ENCODE data around the gene ABHD11. TPM values are rescaled to one million over a fixed set of nuclear protein-coding genes. Genes with fewer than 3 reads are reported as not detected.
A peak's percentile ranks its signal among the peaks of the same experiment; 100 is the strongest.
"Not testable (repeated sequence)": the region's sequence is repeated elsewhere in the genome, so short reads cannot be mapped to it uniquely, and the experiment has no call there.

The ABHD11 gene
- total RNA-seq, 2 donors from 2014 or later: 14.0 to 15.1 TPM

- Mint-ChIP-seq H3K27me3 (no peaks in the 10 kb centered on the region), H3K4me1 (peaks cover 20% of the 10 kb centered on the region), H3K27ac (no peak overlapping the region), H3K4me3 (peak overlapping the region; percentile 78), H3K36me3 (ENCODE audit: low read depth) (no peaks in the 10 kb centered on the region)
- ATAC-seq (no peak), DNase-seq (no peak)
- no peaks in the 10 kb centered on the region for H3K9me3 ChIP-seq (ENCODE audit: control insufficient read depth, low read length, poor library complexity, severe bottlenecking)
Measured at GRCh38 chr7:73721377-73721817, 17.2 kb downstream of the ABHD11 start.

DNA sequence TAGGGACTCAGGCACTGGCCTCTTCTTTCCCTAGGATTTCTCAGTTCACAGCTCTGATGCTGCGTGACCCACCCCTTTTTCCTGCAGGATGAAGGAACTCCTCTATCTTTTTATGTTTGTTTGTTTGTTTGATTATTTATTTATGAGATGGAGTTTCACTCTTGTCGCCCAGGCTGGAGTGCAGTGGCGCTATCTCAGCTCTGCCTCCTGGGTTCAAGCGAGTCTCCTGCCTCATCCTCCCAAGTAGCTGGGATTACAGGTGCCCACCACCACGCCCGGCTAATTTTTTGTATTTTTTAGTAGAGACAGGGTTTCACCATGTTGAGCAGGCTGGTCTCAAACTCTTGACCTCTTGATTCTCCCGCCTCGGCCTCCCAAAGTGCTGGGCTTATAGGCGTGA, 18.2 kb downstream of the ABHD11 start:
- Mint-ChIP-seq H3K4me3 (peak overlapping the region; percentile 85), H3K4me1 (peaks cover 20% of the 10 kb centered on the region), H3K27ac (peak overlapping the region; percentile 89)
- H3K9me3 ChIP-seq (ENCODE audit: control insufficient read depth, low read length, poor library complexity, severe bottlenecking); H3K36me3 Mint-ChIP-seq (ENCODE audit: low read depth); ATAC-seq; H3K27me3 Mint-ChIP-seq; DNase-seq: not testable (repeated sequence)

GRCh38 chr7:73719806-73720169, 18.8 kb downstream of the ABHD11 start:
- peak overlapping the region; percentile 85 for H3K4me3 Mint-ChIP-seq
- H3K4me1 Mint-ChIP-seq: peaks cover 19% of the 10 kb centered on the region
- no peaks in the 10 kb centered on the region for H3K27me3 Mint-ChIP-seq
- DNase-seq (no peak), ATAC-seq (no peak)
- no peaks in the 10 kb centered on the region for H3K9me3 ChIP-seq (ENCODE audit: control insufficient read depth, low read length, poor library complexity, severe bottlenecking)
- H3K27ac Mint-ChIP-seq: peak overlapping the region; percentile 89
- H3K36me3 Mint-ChIP-seq (ENCODE audit: low read depth): no peaks in the 10 kb centered on the region

GRCh38 chr7:73718905-73719805, 19.4 kb downstream of the ABHD11 start, which contains the start of gene STX1A:
Gene STX1A (minus strand): TSS chr7:73719669. CDS start chr7:73719631, 38 bp downstream.
- Mint-ChIP-seq H3K36me3 (ENCODE audit: low read depth) (no peaks in the 10 kb centered on the region), H3K27me3 (no peaks in the 10 kb centered on the region), H3K27ac (peak within 1 kb of the TSS; percentile 89), H3K4me3 (peak within 1 kb of the TSS; percentile 96), H3K4me1 (peaks cover 18% of the 10 kb centered on the region)
- H3K9me3 ChIP-seq (ENCODE audit: control insufficient read depth, low read length, poor library complexity, severe bottlenecking): no peaks in the 10 kb centered on the region
- DNase-seq (peak; percentile 62 to 77 (median 73)), ATAC-seq (peak; percentile 74)

- no peak for ATAC-seq
- peak in 1 of 3 donors; percentile 28 for DNase-seq
- Mint-ChIP-seq H3K4me3 (peak overlapping the region; percentile 96), H3K4me1 (peaks cover 18% of the 10 kb centered on the region), H3K27ac (peak overlapping the region; percentile 67), H3K36me3 (ENCODE audit: low read depth) (no peaks in the 10 kb centered on the region), H3K27me3 (no peaks in the 10 kb centered on the region)
- no peaks in the 10 kb centered on the region for H3K9me3 ChIP-seq (ENCODE audit: control insufficient read depth, low read length, poor library complexity, severe bottlenecking)
Measured at GRCh38 chr7:73718438-73718881, 20.1 kb downstream of the ABHD11 start.

- peak overlapping the region; percentile 96 for H3K4me3 Mint-ChIP-seq
- no peaks in the 10 kb centered on the region for H3K36me3 Mint-ChIP-seq (ENCODE audit: low read depth)
- peak; percentile 41 to 69 (median 55) for DNase-seq
- no peaks in the 10 kb centered on the region for H3K27me3 Mint-ChIP-seq
- H3K9me3 ChIP-seq (ENCODE audit: control insufficient read depth, low read length, poor library complexity, severe bottlenecking): no peaks in the 10 kb centered on the region
- H3K27ac Mint-ChIP-seq: peak overlapping the region; percentile 67
- peak; percentile 85 for ATAC-seq
- H3K4me1 Mint-ChIP-seq: peaks cover 22% of the 10 kb centered on the region
Measured at GRCh38 chr7:73717991-73718405, 20.6 kb downstream of the ABHD11 start.

DNA sequence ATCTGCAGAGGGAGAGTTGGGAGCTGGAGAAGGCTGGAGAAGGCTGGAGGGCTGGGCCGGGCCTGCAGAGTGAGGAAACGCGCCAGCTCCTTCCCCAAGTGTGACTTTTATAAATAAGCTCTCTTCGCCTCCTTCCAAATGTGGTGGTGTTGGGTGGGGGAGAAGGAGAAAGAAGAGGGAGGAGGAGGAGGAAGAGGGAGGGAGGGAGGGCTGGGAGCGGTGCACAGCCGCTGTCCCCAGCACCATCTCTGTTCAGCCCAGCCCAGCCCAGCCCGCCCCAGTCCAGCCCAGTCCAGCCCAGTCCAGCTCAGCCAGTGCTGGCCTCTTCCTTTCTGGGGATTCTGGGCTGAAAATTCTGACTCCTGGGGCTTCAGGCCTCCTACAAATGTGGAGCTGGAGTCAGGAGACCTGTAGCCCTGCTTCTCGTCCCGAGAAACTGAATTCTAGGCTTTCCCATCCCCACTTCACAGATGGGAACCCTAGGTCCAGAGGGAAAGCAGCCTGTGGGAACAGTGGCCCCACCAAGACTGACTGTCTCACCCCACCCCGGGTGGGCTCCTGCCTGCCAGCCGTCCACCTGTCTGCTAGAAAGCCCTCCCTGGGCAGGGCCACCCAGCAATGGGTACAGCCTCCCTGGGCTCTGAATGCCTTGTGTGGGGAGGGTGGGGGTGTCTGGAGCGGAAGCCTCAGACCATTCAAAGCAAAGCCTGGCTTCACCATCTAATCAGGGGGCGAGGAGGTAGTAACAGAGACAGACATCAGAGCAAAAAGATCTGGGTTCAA, 21.4 kb downstream of the ABHD11 start:
- Mint-ChIP-seq H3K36me3 (ENCODE audit: low read depth) (no peaks in the 10 kb centered on the region), H3K4me1 (peaks cover 28% of the 10 kb centered on the region), H3K27ac (peak overlapping the region; percentile 67), H3K27me3 (no peaks in the 10 kb centered on the region), H3K4me3 (peak overlapping the region; percentile 96)
- H3K9me3 ChIP-seq (ENCODE audit: control insufficient read depth, low read length, poor library complexity, severe bottlenecking): no peaks in the 10 kb centered on the region
- ATAC-seq (no peak), DNase-seq (no peak)

DNA sequence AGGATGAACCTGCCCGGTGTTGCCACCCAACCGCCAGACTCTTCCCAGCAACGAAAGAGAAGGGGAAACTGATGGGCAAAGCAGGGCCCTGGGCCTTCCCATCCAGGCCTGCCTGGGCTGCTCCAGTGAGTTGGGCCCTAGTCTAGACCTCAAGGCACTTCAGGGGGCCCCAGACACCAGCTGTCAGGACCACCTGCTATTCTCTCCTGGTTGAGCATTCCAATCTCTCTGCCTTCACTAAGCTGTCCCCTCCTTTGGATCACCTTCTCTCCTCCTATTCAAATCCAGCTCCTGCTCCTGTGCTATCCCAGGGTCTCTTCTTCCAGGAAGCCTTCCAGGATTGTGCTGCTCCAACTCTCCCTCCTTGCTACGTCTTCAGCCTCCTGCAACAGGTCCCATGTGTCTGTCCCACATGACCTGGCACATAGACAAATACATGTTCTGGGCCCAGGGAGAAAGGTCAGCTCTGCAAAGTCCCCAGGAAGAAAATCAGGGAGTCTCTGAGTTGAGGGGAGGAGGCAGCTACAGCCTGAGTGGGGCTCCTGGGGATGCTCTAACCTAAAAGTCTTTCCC, 22.2 kb downstream of the ABHD11 start:
- H3K9me3 ChIP-seq (ENCODE audit: control insufficient read depth, low read length, poor library complexity, severe bottlenecking): no peaks in the 10 kb centered on the region
- Mint-ChIP-seq H3K27ac (no peak overlapping the region), H3K4me1 (peaks cover 28% of the 10 kb centered on the region), H3K27me3 (no peaks in the 10 kb centered on the region), H3K4me3 (peak overlapping the region; percentile 33), H3K36me3 (ENCODE audit: low read depth) (no peaks in the 10 kb centered on the region)
- no peak for ATAC-seq
- DNase-seq: no peak

DNA sequence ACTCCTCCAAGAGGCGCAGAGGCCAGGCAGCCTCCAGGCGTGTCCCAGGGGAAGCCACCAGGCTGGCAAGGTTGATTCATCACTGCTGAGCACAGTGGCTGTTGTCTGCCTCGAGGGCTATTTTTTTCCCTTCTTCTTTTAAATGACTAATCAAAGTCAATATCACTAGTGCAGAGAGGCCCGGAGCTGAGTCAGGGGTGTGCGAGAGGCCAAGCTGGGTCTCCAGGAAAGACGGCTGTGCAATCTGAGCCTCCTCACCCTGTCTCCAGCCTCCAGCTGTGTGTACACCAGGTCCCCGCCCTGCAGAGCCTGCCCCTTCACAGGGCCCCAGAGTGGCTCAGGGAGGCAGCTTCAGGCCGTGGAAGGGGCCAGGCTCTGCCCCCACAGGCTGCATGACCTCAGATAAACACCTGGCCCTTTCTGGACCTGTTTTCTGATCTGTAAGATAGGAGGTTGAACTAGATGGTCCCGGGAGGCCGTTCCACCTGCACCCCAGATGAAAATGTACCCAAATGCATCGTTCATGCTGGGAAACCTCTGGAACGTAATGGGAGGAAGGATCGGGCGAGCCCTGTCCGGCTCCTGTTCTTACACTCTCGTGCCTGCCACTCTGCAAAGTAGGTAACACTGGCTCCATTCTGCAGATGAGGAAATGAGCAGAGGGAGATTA, 22.8 kb downstream of the ABHD11 start:
- H3K27me3 Mint-ChIP-seq: no peaks in the 10 kb centered on the region
- ATAC-seq: no peak
- peaks cover 29% of the 10 kb centered on the region for H3K4me1 Mint-ChIP-seq
- H3K9me3 ChIP-seq (ENCODE audit: control insufficient read depth, low read length, poor library complexity, severe bottlenecking): no peaks in the 10 kb centered on the region
- H3K4me3 Mint-ChIP-seq: no peak overlapping the region
- H3K27ac Mint-ChIP-seq: no peak overlapping the region
- no peak for DNase-seq
- no peaks in the 10 kb centered on the region for H3K36me3 Mint-ChIP-seq (ENCODE audit: low read depth)

DNA sequence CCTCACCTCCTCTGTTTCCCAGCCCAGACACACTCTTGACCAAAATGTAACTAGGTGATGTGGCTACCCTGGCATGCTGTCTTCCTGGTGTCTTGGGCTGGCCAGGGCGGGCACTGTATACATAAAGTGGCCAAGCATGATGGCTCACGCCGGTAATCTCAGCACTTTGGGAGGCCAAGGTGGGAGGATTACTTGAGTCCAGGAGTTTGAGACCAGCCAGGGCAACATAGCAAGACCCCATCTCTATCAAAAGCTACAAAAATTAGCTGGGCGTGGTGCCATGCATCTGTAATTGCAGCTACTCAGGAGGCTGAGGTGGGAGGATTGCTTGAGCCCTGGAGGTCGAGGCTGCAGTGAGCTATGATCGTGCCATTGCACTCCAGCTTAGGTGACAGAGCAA, 25.3 kb downstream of the ABHD11 start:
- H3K9me3 ChIP-seq (ENCODE audit: control insufficient read depth, low read length, poor library complexity, severe bottlenecking); H3K27me3 Mint-ChIP-seq; H3K4me3 Mint-ChIP-seq; DNase-seq; ATAC-seq; H3K36me3 Mint-ChIP-seq (ENCODE audit: low read depth): not testable (repeated sequence)
- peak overlapping the region; percentile 86 for H3K27ac Mint-ChIP-seq
- peaks cover 27% of the 10 kb centered on the region for H3K4me1 Mint-ChIP-seq

DNA sequence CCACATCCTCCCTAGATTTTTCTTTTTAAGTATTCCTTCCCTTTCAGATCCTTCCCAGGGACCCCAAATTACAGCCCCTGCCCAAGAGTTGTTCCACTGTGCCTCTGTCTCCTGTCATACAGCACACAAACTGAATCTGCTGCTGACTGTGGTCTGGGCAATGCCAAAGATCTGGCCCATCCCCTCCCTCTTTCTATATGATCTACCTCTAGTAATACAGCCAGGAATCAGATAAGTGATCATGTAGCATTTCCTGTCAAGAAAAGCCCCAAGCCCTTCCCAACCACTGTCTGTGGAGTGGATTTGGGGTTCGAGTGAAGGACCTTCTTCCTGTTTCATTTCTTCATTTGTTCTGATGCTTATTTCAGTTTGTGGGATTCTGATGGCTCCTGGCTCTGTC, 25.8 kb downstream of the ABHD11 start:
- H3K4me1 Mint-ChIP-seq: peaks cover 22% of the 10 kb centered on the region
- peak overlapping the region; percentile 86 for H3K27ac Mint-ChIP-seq
- DNase-seq (no peak), ATAC-seq (no peak)
- no peak overlapping the region for H3K4me3 Mint-ChIP-seq
- no peaks in the 10 kb centered on the region for H3K9me3 ChIP-seq (ENCODE audit: control insufficient read depth, low read length, poor library complexity, severe bottlenecking)
- H3K27me3 Mint-ChIP-seq: no peaks in the 10 kb centered on the region
- no peaks in the 10 kb centered on the region for H3K36me3 Mint-ChIP-seq (ENCODE audit: low read depth)

GRCh38 chr7:73708961-73709549, 29.5 kb downstream of the ABHD11 start:
- H3K27me3 Mint-ChIP-seq: no peaks in the 10 kb centered on the region
- H3K27ac Mint-ChIP-seq: peak overlapping the region; percentile 54
- no peak for DNase-seq
- peaks cover 22% of the 10 kb centered on the region for H3K4me1 Mint-ChIP-seq
- no peaks in the 10 kb centered on the region for H3K9me3 ChIP-seq (ENCODE audit: control insufficient read depth, low read length, poor library complexity, severe bottlenecking)
- ATAC-seq: no peak
- H3K36me3 Mint-ChIP-seq (ENCODE audit: low read depth): no peaks in the 10 kb centered on the region
- no peak overlapping the region for H3K4me3 Mint-ChIP-seq
